Trophoblast cell (in vitro differentiated cells and primary cell): Measurements from ENCODE around the gene ZNF385C.

Experiments used
- DNase-seq, 2 donors: peaks; one replicate each; pipeline ENCODE4 v3.0.0-alpha.2; 2016
- H2AFZ ChIP-seq: 2 replicates; pipeline ENCODE4 v1.6.1; 2013; ENCODE audit warnings: low read length, moderate library complexity, mild to moderate bottlenecking; ENCODE audit not compliant: insufficient read depth, poor library complexity
- H2AK5ac ChIP-seq: 2 replicates; pipeline ENCODE4 v1.6.1; 2013; ENCODE audit warnings: mild to moderate bottlenecking, low read length
- H2BK120ac ChIP-seq: 2 replicates; pipeline ENCODE4 v1.6.1; 2013; ENCODE audit warnings: low read length, mild to moderate bottlenecking, moderate library complexity; ENCODE audit not compliant: insufficient read depth, poor library complexity
- H2BK12ac ChIP-seq: 2 replicates; pipeline ENCODE4 v1.6.1; 2013; ENCODE audit warnings: mild to moderate bottlenecking, low read length, moderate library complexity
- H2BK5ac ChIP-seq: 2 replicates; pipeline ENCODE4 v1.6.1; 2013; ENCODE audit warnings: low read length, low read depth, moderate library complexity, mild to moderate bottlenecking; ENCODE audit not compliant: poor library complexity
- H3K14ac ChIP-seq: 2 replicates; pipeline ENCODE4 v1.6.1; 2013; ENCODE audit warnings: mild to moderate bottlenecking, low read length
- H3K18ac ChIP-seq: 2 replicates; pipeline ENCODE4 v1.6.1; 2013; ENCODE audit warnings: mild to moderate bottlenecking, low read length
- H3K23ac ChIP-seq: 2 replicates; pipeline ENCODE4 v1.6.1; 2013; ENCODE audit warnings: low read length
- H3K27ac ChIP-seq: 2 replicates; pipeline ENCODE4 v1.5.1; 2013; ENCODE audit warnings: low read depth, mild to moderate bottlenecking, inconsistent platforms, low read length, moderate library complexity
- H3K27me3 ChIP-seq: 2 replicates; pipeline ENCODE4 v1.6.1; 2013; ENCODE audit warnings: inconsistent platforms, mild to moderate bottlenecking, low read length, moderate library complexity; ENCODE audit not compliant: insufficient read depth
- H3K36me3 ChIP-seq, 2 experiments: 1 replicate in 1 of 2; 2 replicates in 1 of 2; pipeline ENCODE4 v1.6.1; 2013; ENCODE audit warnings: low read length in 2 of 2, mild to moderate bottlenecking in 2 of 2, moderate library complexity in 1 of 2; ENCODE audit not compliant: insufficient read depth in 2 of 2, control insufficient read depth in 1 of 2
- H3K4ac ChIP-seq: 2 replicates; pipeline ENCODE4 v1.6.1; 2013; ENCODE audit warnings: low read depth, mild to moderate bottlenecking, low read length, moderate library complexity
- H3K4me1 ChIP-seq, 2 experiments: 1 replicate in 1 of 2; 2 replicates in 1 of 2; pipeline ENCODE4 v1.6.1; 2013; ENCODE audit warnings: low read length in 2 of 2, mild to moderate bottlenecking in 2 of 2, moderate library complexity in 1 of 2; ENCODE audit not compliant: insufficient read depth in 2 of 2, control insufficient read depth in 1 of 2
- H3K4me2 ChIP-seq: 2 replicates; pipeline ENCODE4 v1.6.1; 2013; ENCODE audit warnings: inconsistent platforms, mild to moderate bottlenecking, low read length, moderate library complexity
- H3K4me3 ChIP-seq: 2 replicates; pipeline ENCODE4 v1.5.1; 2013; ENCODE audit warnings: mild to moderate bottlenecking, low read depth, low read length, inconsistent platforms
- H3K79me1 ChIP-seq: one replicate; pipeline ENCODE4 v1.6.1; 2013; ENCODE audit warnings: low read length
- H3K79me2 ChIP-seq: 2 replicates; pipeline ENCODE4 v1.6.1; 2013; ENCODE audit warnings: low read length, mild to moderate bottlenecking; ENCODE audit not compliant: control insufficient read depth, insufficient read depth, poor library complexity
- H3K9ac ChIP-seq: 2 replicates; pipeline ENCODE4 v1.6.1; 2013; ENCODE audit warnings: mild to moderate bottlenecking, low read length
- H3K9me3 ChIP-seq: 2 replicates; pipeline ENCODE4 v1.6.1; 2013; ENCODE audit warnings: low read depth, mild to moderate bottlenecking, control low read depth, inconsistent platforms, low read length; ENCODE audit not compliant: insufficient read depth
- H4K12ac ChIP-seq: 2 replicates; pipeline ENCODE4 v1.6.1; 2013; ENCODE audit warnings: low read depth, mild to moderate bottlenecking, low read length, moderate library complexity
- H4K8ac ChIP-seq: 2 replicates; pipeline ENCODE4 v1.6.1; 2013; ENCODE audit warnings: low read depth, mild to moderate bottlenecking, low read length, moderate library complexity
- H4K91ac ChIP-seq: one replicate; pipeline ENCODE4 v1.6.1; 2013; ENCODE audit warnings: low read depth, mild to moderate bottlenecking, low read length, moderate library complexity
- WGBS: extraction: QIAGEN DNeasy Blood & Tissue Kit; methylation state at CpG from one replicate; pipeline ENCODE4 v1.1.7; 2013; ENCODE audit warnings: missing lambda C conversion rate; ENCODE audit not compliant: insufficient read length, insufficient coverage; ENCODE audit errors: extremely low coverage; 5-methylcytosine and 5-hydroxymethylcytosine counted together

ZNF385C gene

GRCh38 chr17:42131981-42132432, 33.7 kb upstream of the ZNF385C start:
- H3K36me3 ChIP-seq = peaks cover 31 to 49% of the 10 kb centered on the region in 2 experiments
- no CpG with 5 or more reads among the region's 4 CpGs for WGBS
- H3K79me2 ChIP-seq = peaks cover 3% of the 10 kb centered on the region
- no peaks in the 10 kb centered on the region for H3K27me3 ChIP-seq
- no peak overlapping the region for H2AFZ ChIP-seq
- no peak overlapping the region for H3K18ac ChIP-seq
- H3K14ac ChIP-seq = no peak overlapping the region
- no peak overlapping the region for H4K91ac ChIP-seq
- H4K12ac ChIP-seq = no peak overlapping the region
- no peak overlapping the region for H2AK5ac ChIP-seq
- H2BK5ac ChIP-seq = no peak overlapping the region
- H4K8ac ChIP-seq = no peak overlapping the region
- no peak overlapping the region for H3K4me2 ChIP-seq
- DNase-seq = no peak
- no peak overlapping the region for H3K4ac ChIP-seq
- H2BK12ac ChIP-seq = no peak overlapping the region
- peaks cover 8 to 10% of the 10 kb centered on the region in 2 experiments for H3K4me1 ChIP-seq
- no peak overlapping the region for H2BK120ac ChIP-seq
- H3K27ac ChIP-seq = no peak overlapping the region
- no peak overlapping the region for H3K4me3 ChIP-seq
- H3K79me1 ChIP-seq = no peaks in the 10 kb centered on the region
- H3K23ac ChIP-seq = no peak overlapping the region
- peaks cover 1% of the 10 kb centered on the region for H3K9me3 ChIP-seq
- no peak overlapping the region for H3K9ac ChIP-seq

GRCh38 chr17:42131232-42131631, 33.0 kb upstream of the ZNF385C start:
- Histone ChIP-seq H3K4me1 (peaks cover 6 to 8% of the 10 kb centered on the region in 2 experiments), H3K27me3 (no peaks in the 10 kb centered on the region), H4K12ac (no peak overlapping the region), H3K4me2 (no peak overlapping the region), H3K79me2 (peaks cover 3% of the 10 kb centered on the region), H3K4ac (no peak overlapping the region), H2BK5ac (no peak overlapping the region), H3K18ac (no peak overlapping the region), H2AK5ac (no peak overlapping the region), H3K23ac (peak overlapping the region; percentile 58), H4K8ac (no peak overlapping the region), H3K9ac (no peak overlapping the region), H4K91ac (no peak overlapping the region), H2BK120ac (no peak overlapping the region), H3K79me1 (no peaks in the 10 kb centered on the region), H2AFZ (no peak overlapping the region), H3K27ac (no peak overlapping the region), H2BK12ac (no peak overlapping the region), H3K9me3 (peaks cover 1% of the 10 kb centered on the region), H3K14ac (no peak overlapping the region), H3K4me3 (no peak overlapping the region), H3K36me3 (peaks cover 37 to 54% of the 10 kb centered on the region in 2 experiments)
- no peak for DNase-seq
- WGBS = 100% methylated on average over 2 of the region's 4 CpGs

- Histone ChIP-seq H3K79me1 (no peaks in the 10 kb centered on the region), H3K9me3 (peaks cover 1% of the 10 kb centered on the region), H3K79me2 (peaks cover 3% of the 10 kb centered on the region), H2BK5ac (no peak overlapping the region), H3K4me3 (no peak overlapping the region), H3K14ac (no peak overlapping the region), H2AFZ (no peak overlapping the region), H3K27me3 (no peaks in the 10 kb centered on the region), H2BK120ac (no peak overlapping the region), H3K27ac (no peak overlapping the region), H3K18ac (no peak overlapping the region), H4K12ac (no peak overlapping the region), H3K36me3 (peaks cover 43 to 62% of the 10 kb centered on the region in 2 experiments), H3K23ac (no peak overlapping the region), H4K91ac (no peak overlapping the region), H4K8ac (no peak overlapping the region), H3K4ac (no peak overlapping the region), H3K4me2 (no peak overlapping the region), H3K9ac (no peak overlapping the region), H2BK12ac (no peak overlapping the region), H2AK5ac (no peak overlapping the region), H3K4me1 (peaks cover under 1 to 2% of the 10 kb centered on the region in 2 experiments)
- WGBS = no CpG with 5 or more reads among the region's 16 CpGs
- DNase-seq = no peak
These were observed 32.1 kb upstream of the ZNF385C start for GRCh38 chr17:42130310-42130936.

GRCh38 chr17:42129109-42129837, 31.0 kb upstream of the ZNF385C start:
- Histone ChIP-seq H3K14ac (no peak overlapping the region), H3K9ac (no peak overlapping the region), H3K9me3 (peaks cover 1% of the 10 kb centered on the region), H3K4ac (no peak overlapping the region), H3K4me1 (peaks cover 0 to 2% of the 10 kb centered on the region in 2 experiments), H2BK12ac (no peak overlapping the region), H2AFZ (no peak overlapping the region), H2AK5ac (no peak overlapping the region), H3K4me2 (no peak overlapping the region), H2BK120ac (no peak overlapping the region), H4K8ac (no peak overlapping the region), H3K79me1 (no peaks in the 10 kb centered on the region), H3K36me3 (peaks cover 47 to 66% of the 10 kb centered on the region in 2 experiments), H3K79me2 (peaks cover 3% of the 10 kb centered on the region), H4K12ac (no peak overlapping the region), H2BK5ac (no peak overlapping the region), H3K27me3 (no peaks in the 10 kb centered on the region), H3K23ac (no peak overlapping the region), H4K91ac (no peak overlapping the region), H3K18ac (no peak overlapping the region), H3K27ac (no peak overlapping the region), H3K4me3 (peak overlapping the region; percentile 25)
- no peak for DNase-seq
- whole genome bisulfite sequencing = no CpG with 5 or more reads among the region's 8 CpGs
